Measurements from ENCODE around the gene CCDC40. TPM values are rescaled to one million over a fixed set of nuclear protein-coding genes. Genes with fewer than 3 reads are reported as not detected.

The CCDC40 gene
- total RNA-seq, 1 donor, result 6.9 TPM

- no peak overlapping the region for H3K4me3 ChIP-seq (ENCODE audit: low read depth, low read length)
- DNase-seq (ENCODE audit: low read depth), result no peak
- TF ChIP-seq CTCF (IDR thresholded peaks at IDR 0.05; ENCODE audit: insufficient read depth, low read depth, low read length), result no peak
Observed at GRCh38 chr17:80091376-80091775, 54.9 kb downstream of the CCDC40 start.

- no peak overlapping the region for H3K4me3 ChIP-seq (ENCODE audit: low read depth, low read length)
- TF ChIP-seq CTCF (IDR thresholded peaks at IDR 0.05; ENCODE audit: insufficient read depth, low read depth, low read length), result no peak
- peak; percentile 8 for DNase-seq (ENCODE audit: low read depth)
Observed at GRCh38 chr17:80092959-80093358, 56.5 kb downstream of the CCDC40 start.

GRCh38 chr17:80095038-80095843 lies 58.8 kb downstream of the CCDC40 start:
- DNase-seq (ENCODE audit: low read depth), result no peak
- no peak for TF ChIP-seq CTCF (IDR thresholded peaks at IDR 0.05; ENCODE audit: insufficient read depth, low read depth, low read length)
- H3K4me3 ChIP-seq (ENCODE audit: low read depth, low read length), result no peak overlapping the region

GRCh38 chr17:80095844-80096475 lies 59.5 kb downstream of the CCDC40 start:
- no peak for DNase-seq (ENCODE audit: low read depth)

GRCh38 chr17:80096561-80097021 lies 60.1 kb downstream of the CCDC40 start:
- DNase-seq (ENCODE audit: low read depth), result no peak
- no peak for TF ChIP-seq CTCF (IDR thresholded peaks at IDR 0.05; ENCODE audit: insufficient read depth, low read depth, low read length)
- H3K4me3 ChIP-seq (ENCODE audit: low read depth, low read length), result no peak overlapping the region

More at GRCh38 chr17:80095844-80096475, 59.5 kb downstream of the CCDC40 start:
- TF ChIP-seq CTCF (IDR thresholded peaks at IDR 0.05; ENCODE audit: insufficient read depth, low read depth, low read length), result no peak
- no peak overlapping the region for H3K4me3 ChIP-seq (ENCODE audit: low read depth, low read length)

GRCh38 chr17:80097127-80097621 lies 60.7 kb downstream of the CCDC40 start:
- no peak overlapping the region for H3K4me3 ChIP-seq (ENCODE audit: low read depth, low read length)
- no peak for DNase-seq (ENCODE audit: low read depth)
- TF ChIP-seq CTCF (IDR thresholded peaks at IDR 0.05; ENCODE audit: insufficient read depth, low read depth, low read length), result no peak

Data from fibroblast of villous mesenchyme (primary cell).